Measurements from ENCODE around the gene KCNQ2.

Gene KCNQ2

DNA sequence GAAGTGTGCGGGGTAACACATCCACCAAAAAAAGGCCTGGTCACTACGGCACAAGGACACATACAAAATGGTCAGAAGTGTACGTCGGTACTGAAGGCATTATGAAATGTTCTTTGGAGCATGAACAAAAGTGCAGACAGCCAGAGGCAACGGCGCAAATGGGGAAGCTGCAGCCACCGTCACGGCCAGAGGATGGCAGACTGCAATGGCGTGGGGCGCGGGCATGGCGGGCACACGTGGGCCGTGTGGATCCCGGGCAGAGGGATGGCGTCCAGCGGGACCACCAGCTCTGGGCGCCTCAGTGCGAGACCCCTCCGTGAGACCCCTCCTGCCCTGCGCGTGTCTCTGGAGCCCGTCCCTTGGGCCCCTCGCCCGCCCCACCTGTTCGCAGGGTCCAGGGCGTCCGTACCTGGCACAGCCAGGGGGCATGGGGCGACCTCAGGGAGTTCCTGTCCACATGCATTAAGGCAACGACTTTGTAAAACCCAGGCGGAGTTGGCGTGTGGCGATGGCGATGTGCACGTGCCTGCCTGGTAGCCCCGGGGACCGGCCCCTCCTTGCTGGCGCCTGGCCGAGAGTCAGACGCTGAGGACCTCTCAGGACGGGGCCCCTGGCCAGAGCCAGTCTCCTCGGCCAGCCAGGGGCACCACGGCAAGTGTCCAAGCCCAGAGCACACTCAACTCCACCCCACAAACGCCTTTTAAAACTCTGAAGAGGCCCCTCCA is 71.8 kb downstream of the KCNQ2 start:
- peak in 1 of 2 experiments; percentile 47 for DNase-seq

DNA sequence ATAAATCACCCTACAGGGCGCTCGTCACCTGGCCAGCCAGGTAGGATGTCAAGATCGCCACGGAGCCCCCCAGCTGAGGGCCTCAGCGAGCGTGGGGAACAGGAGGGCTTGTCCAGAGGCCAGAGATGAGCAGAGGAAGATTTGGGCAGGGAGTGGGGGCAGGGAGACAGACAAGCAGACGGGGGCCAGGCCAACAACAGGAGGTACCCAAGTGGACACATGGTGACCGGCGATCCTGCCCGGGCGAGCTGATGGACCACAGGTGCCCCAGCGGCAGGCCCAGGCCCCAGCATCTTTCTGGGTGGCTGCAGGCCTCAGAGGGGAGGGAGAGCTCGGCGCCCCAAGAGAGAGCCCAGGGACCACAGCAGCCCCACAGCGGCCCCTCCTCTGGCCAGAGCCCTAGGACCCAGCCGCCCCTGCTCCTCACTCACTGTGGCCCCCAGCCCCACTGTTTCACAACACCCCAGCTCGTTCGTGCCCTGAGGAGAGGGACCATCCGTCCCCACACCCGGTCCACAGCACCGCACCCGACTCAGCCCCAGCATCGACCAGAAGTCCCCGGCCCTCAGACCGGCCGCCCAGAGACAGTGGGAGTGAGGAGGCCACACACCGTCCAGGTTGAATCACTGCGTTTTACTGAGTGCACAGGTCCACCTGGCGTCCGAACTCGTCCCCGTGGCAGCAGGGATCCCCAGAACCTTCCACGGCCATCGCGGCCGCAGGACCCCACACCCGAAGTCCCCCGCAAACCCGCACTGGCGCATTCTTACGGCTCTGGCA is 72.7 kb downstream of the KCNQ2 start:
- no peak for DNase-seq

DNA sequence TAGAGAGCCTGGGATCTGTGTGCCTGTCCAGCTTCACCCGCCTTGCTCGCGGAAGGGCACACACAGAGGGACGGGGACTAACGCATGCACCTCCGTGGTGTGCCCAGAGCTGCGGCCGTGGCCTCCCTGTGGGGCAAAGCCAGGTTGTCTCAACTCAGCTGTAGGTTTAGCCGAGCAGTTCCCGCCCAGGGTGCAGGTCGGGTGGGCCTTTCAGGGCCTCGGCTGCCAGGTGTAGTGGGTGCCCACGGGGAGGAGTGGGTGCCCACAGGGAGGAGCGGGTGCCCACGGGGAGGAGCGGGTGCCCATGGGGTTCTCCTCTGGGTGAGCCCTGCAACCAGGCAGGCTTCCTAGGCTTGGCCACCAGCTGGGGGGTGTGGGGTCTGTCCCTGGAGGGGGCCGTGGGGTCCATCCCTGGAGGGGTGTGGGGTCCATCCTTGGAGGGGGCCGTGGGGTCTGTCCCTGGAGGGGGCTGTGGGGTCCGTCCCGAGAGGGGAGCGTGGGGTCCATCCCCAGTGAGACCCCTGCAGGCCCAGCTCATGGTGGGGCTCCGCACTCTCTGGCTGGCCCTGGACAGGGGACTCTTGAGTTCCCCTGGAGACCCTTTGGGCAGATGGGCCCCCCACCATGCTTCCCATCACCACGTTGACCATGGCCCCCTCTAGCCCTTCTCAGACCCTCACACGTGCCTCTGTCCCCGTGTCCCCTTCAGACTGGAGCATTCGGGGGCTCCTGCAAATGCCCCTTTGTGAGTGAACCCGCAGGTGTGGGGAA is 73.5 kb downstream of the KCNQ2 start:
- DNase-seq: no peak

DNA sequence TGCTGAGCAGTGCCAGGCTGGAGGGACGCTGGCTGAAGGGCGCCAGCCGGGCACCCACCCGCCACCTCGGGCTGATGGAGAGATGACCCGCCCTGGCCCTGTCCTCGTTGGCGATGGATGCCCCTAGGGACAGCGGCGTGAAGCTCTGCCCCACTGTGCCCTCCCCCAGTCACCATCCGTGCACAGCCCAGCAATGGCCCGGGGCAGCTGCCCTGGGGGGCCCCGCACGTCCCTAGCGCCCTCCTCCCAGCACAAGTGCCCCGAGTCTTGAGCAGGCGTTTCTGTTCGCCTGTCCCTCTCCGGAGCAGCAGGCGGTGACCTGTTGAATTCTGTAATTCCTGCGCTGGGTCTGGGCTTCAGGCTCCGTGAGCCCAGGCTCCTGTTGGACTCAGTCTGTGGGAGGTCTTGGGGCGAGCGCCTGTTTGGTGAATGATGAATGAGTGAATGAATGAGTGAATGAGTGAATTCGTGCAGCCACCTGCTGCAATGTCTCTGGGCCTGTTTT is 74.5 kb downstream of the KCNQ2 start:
- no peak for DNase-seq

GRCh38 chr20:63397155-63397843 is 75.2 kb downstream of the KCNQ2 start:
- DNase-seq: no peak

DNA sequence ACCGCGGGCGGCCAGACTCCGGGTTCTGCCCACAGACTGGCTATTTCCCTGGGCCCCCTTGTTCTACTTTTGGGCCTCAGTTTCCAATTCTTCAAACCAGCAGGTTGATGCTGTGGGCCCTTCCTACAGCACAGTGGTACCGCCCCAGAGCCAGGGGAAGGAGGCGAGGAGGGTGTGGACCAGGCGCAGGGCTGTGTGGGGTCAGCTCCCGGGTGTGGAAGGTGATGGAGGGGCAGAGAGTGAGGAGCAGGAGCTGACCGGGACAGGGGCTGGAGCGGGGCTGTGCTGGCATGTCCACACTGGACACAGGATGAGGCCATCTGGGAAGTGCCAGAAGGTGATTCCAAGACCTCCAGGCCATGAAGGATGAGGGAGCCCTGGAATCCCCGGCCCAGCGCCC is 76.2 kb downstream of the KCNQ2 start:
- DNase-seq: no peak

GRCh38 chr20:63395723-63396122 is 76.7 kb downstream of the KCNQ2 start:
- no peak for DNase-seq

GRCh38 chr20:63394920-63395455 is 77.5 kb downstream of the KCNQ2 start:
- DNase-seq: no peak

DNA sequence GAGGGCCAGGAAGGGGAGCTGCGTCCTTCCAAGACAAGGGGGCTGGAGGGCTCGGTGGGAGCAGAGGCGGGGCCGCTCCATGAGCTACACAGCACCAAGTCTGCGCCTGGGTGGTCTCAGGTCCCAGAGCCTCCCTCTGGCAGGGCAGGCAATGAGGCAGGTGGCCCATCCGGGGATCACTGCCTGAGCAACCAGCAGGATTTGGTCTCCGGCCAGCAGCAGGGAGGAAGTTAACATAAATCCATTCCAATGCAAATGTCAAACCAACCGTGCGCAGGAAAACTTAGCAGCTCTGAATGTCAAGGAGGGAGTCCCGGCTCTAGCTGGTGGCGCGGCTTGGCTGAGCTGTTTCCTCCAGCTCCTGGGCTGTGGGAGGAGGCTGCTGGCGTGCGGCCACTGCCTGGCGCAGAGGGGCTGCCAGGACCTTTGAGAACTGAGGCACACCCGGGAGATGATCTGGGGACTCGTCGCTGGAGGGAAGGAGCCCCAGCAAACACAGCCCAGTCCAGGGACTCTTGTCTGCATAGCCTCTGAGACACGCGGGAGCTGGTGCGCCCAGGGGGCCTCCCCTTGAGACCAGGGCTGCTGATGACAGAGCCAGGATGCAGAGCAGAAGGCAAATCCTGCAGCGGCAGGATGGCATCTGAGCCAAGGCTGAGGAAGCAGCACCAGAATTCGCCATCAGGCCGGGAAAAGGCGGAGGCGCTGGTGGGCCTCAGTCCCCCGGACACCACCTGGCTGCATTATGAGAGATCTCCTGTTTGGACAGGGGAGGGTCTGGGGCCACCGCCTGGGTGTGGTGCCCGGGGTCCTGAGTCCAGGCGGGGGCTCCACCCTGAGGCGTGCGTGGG is 78.2 kb downstream of the KCNQ2 start:
- DNase-seq: peak; percentile 88 to 94

DNA sequence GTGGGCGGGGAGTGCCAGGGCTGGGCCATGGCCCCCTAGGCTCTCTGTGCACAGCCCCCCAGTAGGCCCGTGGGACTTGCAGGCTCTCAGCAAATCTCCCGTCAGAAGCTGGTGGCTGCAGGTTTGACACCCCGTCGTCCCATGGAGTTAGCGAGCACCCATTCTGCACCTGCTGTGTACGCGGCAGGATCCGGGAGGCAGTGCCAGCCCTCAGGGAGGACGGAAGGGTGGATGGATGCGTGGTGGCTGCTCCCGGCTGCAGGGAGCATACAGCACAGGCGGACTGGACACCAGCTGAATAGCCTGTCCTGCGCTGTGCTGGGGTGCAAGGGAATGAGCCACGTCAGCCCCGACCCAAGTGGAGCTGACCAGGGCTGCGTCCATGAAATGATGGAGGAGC is 78.9 kb downstream of the KCNQ2 start:
- no peak for DNase-seq

- DNase-seq: no peak
Observed at GRCh38 chr20:63392465-63393365, 79.7 kb downstream of the KCNQ2 start.

DNA sequence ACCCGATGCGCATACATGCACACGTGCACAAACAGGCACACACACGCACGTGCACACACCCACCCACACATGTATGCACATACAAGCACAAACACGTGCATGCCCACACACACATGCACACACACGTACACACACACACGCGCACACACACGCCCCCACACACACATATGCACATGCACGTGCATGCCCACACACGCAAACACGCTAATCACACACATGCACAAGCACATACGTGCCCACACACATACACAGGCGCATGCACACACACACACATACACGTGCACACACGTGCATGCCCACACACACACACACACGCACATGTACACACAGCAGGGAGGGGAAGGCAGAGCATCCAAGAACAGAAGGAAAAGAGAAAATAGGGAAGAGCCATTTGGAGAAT is 84.5 kb downstream of the KCNQ2 start:
- no peak for DNase-seq

DNA sequence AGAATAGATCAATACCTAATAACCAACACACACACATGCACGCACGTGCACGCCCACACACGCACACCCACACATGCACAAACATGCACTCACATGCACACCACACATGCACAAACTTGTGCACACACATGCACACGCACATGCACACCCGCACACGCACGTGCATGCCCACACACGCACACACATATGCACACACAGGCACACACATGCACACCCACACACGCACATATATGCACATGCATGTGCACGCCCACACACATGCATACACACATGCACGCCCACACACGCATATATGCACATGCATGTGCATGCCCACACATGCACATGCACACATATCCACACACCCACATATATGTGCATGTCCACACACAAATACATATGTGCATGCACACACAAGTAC is 85.1 kb downstream of the KCNQ2 start:
- DNase-seq: no peak

- DNase-seq: no peak
Observed at GRCh38 chr20:63386491-63386890, 86.0 kb downstream of the KCNQ2 start.

- DNase-seq: no peak
Observed at GRCh38 chr20:63385819-63386218, 86.6 kb downstream of the KCNQ2 start.

DNA sequence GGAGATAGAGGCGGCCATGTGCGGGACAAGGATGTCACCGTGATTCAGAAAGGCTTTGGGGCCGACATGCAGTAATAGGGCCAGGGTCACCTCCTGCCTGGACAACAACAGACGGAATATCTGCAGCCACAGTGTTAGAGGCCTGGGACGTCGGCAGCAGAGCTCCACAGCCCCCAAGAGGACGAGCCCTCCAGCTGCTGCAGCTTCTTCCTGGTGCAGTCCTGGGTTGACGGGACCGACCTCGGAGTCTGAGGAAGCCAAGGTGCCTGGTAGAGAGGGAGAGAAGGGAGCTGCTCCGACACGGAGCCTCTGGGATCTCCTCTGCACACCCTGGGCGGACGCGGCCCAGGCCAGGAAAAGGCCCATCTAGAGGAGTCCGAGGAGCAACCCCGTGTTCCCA is 88.1 kb downstream of the KCNQ2 start:
- DNase-seq: no peak

DNA sequence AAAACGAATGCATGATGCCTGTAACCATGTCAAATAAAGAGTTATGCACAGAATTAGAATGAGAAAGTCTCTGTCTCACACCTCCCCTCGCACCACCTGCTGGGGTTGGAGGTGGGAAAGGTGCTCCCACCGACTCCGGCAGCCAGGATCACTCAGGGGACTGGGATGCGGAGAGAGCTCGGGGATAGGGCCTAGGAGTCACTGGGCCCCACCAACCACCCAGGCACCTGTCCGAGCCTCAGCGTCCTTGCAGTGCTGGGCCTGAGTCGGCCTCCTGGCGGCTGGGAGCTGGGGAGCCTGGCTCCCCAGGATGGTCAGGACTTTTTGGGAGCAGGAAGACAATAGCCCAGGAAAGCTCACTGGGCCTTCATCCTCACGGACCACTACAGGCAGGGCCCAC is 88.9 kb downstream of the KCNQ2 start:
- DNase-seq: no peak

- DNase-seq: no peak
Observed at GRCh38 chr20:63382551-63383300, 89.7 kb downstream of the KCNQ2 start.

GRCh38 chr20:63381781-63382431 is 90.5 kb downstream of the KCNQ2 start:
- peak in 1 of 2 experiments; percentile 47 for DNase-seq

All from NCI-H526 (cell line).